ENCODE data around the gene CD163.

DNA sequence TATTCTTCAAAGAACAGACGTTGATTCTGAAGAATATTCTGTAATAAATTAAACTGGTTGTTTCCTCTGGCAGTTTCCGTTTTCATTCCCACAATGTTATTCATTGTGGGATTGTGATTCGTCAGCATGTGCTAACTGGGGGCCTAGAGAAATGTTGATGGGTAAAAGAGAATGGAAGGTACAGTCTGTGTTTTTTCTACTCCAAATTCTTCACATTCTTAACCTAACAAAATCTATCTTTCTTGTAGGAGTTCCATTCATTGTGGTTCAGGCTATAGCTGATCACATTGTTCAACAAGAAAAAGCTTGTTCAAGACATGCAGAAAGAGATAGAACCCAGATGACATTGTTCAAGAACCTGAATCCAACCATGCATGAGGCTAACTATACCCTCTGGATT, 5.9 kb downstream of the CD163 start:
- TF ChIP-seq, protein P1, sequence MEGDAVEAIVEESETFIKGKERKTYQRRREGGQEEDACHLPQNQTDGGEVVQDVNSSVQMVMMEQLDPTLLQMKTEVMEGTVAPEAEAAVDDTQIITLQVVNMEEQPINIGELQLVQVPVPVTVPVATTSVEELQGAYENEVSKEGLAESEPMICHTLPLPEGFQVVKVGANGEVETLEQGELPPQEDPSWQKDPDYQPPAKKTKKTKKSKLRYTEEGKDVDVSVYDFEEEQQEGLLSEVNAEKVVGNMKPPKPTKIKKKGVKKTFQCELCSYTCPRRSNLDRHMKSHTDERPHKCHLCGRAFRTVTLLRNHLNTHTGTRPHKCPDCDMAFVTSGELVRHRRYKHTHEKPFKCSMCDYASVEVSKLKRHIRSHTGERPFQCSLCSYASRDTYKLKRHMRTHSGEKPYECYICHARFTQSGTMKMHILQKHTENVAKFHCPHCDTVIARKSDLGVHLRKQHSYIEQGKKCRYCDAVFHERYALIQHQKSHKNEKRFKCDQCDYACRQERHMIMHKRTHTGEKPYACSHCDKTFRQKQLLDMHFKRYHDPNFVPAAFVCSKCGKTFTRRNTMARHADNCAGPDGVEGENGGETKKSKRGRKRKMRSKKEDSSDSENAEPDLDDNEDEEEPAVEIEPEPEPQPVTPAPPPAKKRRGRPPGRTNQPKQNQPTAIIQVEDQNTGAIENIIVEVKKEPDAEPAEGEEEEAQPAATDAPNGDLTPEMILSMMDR (conservative IDR thresholded peaks at IDR 0.05) = no peak
- no peak for TF ChIP-seq ZFX (IDR thresholded peaks at IDR 0.05)
